HCT116 (cell line): ENCODE measurements around the gene NFATC3.

Experiments used
- ATF3 ChIP-seq: IDR thresholded peaks from 2 replicates; pipeline ENCODE4 v1.6.1; 2012
- CTCF ChIP-seq, 3 experiments: fragments of 200-600 bp in 1 of 3; sonication (generic) in 1 of 3; IDR thresholded peaks in 2 of 3; conservative IDR thresholded peaks in 1 of 3; 2 replicates each; pipeline ENCODE4 v1.5.1; 2012 to 2017; ENCODE audit warnings: low read depth in 2 of 3, low read length in 2 of 3, antibody characterized with exemption in 1 of 3, borderline replicate concordance in 1 of 3, control low read depth in 1 of 3, mild to moderate bottlenecking in 1 of 3, mixed read lengths in 1 of 3, mixed run types in 1 of 3, moderate library complexity in 1 of 3; ENCODE audit not compliant: insufficient read depth in 1 of 3
- ELF1 ChIP-seq: IDR thresholded peaks from 2 replicates; pipeline ENCODE4 v1.6.1; 2012; ENCODE audit warnings: low read depth, borderline replicate concordance
- EZH2 ChIP-seq: fragments of 200-600 bp; sonication (generic); IDR thresholded peaks from 2 replicates; pipeline ENCODE4 v1.6.1; 2017; ENCODE audit warnings: antibody characterized with exemption, mixed run types
- EZH2phosphoT487 ChIP-seq: fragments of 200-600 bp; IDR thresholded peaks from 2 replicates; pipeline ENCODE4 v1.6.1; 2018; ENCODE audit warnings: antibody characterized with exemption, borderline replicate concordance
- MAX ChIP-seq: IDR thresholded peaks from 2 replicates; pipeline ENCODE4 v1.6.1; 2012
- POLR2A ChIP-seq: IDR thresholded peaks from 2 replicates; pipeline ENCODE4 v1.7.0; 2011; ENCODE audit warnings: borderline replicate concordance; ENCODE audit not compliant: insufficient read depth, insufficient read length; ENCODE audit errors: extremely low read depth
- RAD21 ChIP-seq: IDR thresholded peaks from 2 replicates; pipeline ENCODE4 v1.6.1; 2012; ENCODE audit warnings: low read depth, mild to moderate bottlenecking
- SRF ChIP-seq: IDR thresholded peaks from 2 replicates; pipeline ENCODE4 v1.6.1; 2012; ENCODE audit warnings: low read depth
- TCF7L2 ChIP-seq: IDR thresholded peaks from 2 replicates; pipeline ENCODE4 v1.7.0; 2011; ENCODE audit warnings: borderline replicate concordance, inconsistent platforms; ENCODE audit not compliant: insufficient read depth, insufficient read length; ENCODE audit errors: extremely low read depth
- ZNF274 ChIP-seq: fragments of 200-500 bp; sonication (Bioruptor generic); IDR thresholded peaks from 2 replicates; pipeline ENCODE4 v1.6.1; 2014; ENCODE audit warnings: mild to moderate bottlenecking, low read depth, low read length, inconsistent platforms

GRCh38 chr16:68228652-68229051 lies 143.5 kb downstream of the NFATC3 start:
- TF ChIP-seq CTCF (IDR thresholded peaks at IDR 0.05 in 2 of 3, conservative IDR thresholded peaks at IDR 0.05 in 1 of 3; ENCODE audit: borderline replicate concordance in 1 of 3, insufficient read depth in 1 of 3, low read depth in 2 of 3, low read length in 2 of 3): no peak
- no peak for TF ChIP-seq POLR2A
- no peak for TF ChIP-seq ELF1
- no peak for TF ChIP-seq MAX
- no peak for TF ChIP-seq SRF
- TF ChIP-seq TCF7L2: no peak
- no peak for TF ChIP-seq EZH2
- TF ChIP-seq ATF3: no peak
- TF ChIP-seq ZNF274: no peak
- no peak for TF ChIP-seq RAD21
- TF ChIP-seq EZH2phosphoT487: no peak
